PFSK-1 (cell line): ENCODE results near the gene SND1.

ENCODE experiments used
- FOXP2 ChIP-seq: optimal IDR thresholded peaks from 2 replicates; pipeline ENCODE3; 2011; ENCODE audit warnings: borderline replicate concordance, control low read depth, inconsistent platforms; ENCODE audit not compliant: insufficient read depth; ENCODE audit errors: extremely low read length, extremely low read depth
- POLR2AphosphoS5 ChIP-seq: IDR thresholded peaks from 2 replicates; pipeline ENCODE4 v1.6.1; 2012; ENCODE audit warnings: low read depth, mild to moderate bottlenecking, control low read depth, low read length, moderate library complexity
- SIN3A ChIP-seq: IDR thresholded peaks from 2 replicates; pipeline ENCODE4 v1.6.1; 2012; ENCODE audit warnings: mild to moderate bottlenecking, low read length, moderate library complexity, borderline replicate concordance; ENCODE audit not compliant: insufficient read depth
- TAF1 ChIP-seq: IDR thresholded peaks from 2 replicates; pipeline ENCODE4 v1.6.1; 2012; ENCODE audit warnings: low read length, control low read depth, borderline replicate concordance; ENCODE audit not compliant: insufficient read depth

DNA sequence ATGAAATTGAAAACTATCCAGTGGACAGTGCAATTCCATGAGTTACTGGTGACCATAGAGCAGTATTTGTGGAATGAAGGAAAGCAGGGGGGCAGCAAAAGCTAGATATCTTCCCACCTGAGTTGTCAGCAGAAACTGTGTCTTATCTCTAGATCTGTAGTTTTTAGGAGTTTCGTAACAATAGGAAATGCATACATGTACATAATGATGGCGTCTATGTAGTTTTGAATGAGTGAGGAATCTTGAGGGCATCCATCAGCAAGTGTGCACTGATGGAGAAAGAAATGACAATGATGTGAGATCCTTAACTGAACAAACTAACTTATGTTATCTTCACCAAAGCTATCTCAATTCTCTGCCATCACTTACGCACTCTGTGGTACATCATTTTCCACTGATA, 264.7 kb downstream of the SND1 start:
- TF ChIP-seq POLR2AphosphoS5 (no peak), TAF1 (no peak), SIN3A (no peak), FOXP2 (no peak)
